H9 (cell line): Measurements from ENCODE around the gene PRKAG1. TPM values are rescaled to one million over a fixed set of nuclear protein-coding genes. Genes with fewer than 3 reads are reported as not detected.

Experiments used
- DNase-seq: peaks from one replicate; pipeline ENCODE4 v3.0.0-alpha.2; 2017
- H2AFZ ChIP-seq: one replicate; pipeline ENCODE4 v1.6.1; 2013; ENCODE audit warnings: mild to moderate bottlenecking, low read length, control low read depth, moderate library complexity
- H2AK5ac ChIP-seq: 2 replicates; pipeline ENCODE4 v1.6.1; 2013; ENCODE audit warnings: low read length, control low read depth, mixed read lengths; ENCODE audit not compliant: insufficient read length
- H2BK120ac ChIP-seq: one replicate; pipeline ENCODE4 v1.6.1; 2013; ENCODE audit warnings: low read depth, mild to moderate bottlenecking, low read length, control low read depth, inconsistent platforms; ENCODE audit not compliant: poor library complexity, severe bottlenecking
- H2BK12ac ChIP-seq: 2 replicates; pipeline ENCODE4 v1.6.1; 2013; ENCODE audit warnings: low read length, control low read depth, mixed read lengths, low read depth; ENCODE audit not compliant: insufficient read length
- H2BK15ac ChIP-seq: 2 replicates; pipeline ENCODE4 v1.6.1; 2013; ENCODE audit warnings: low read depth, low read length, control low read depth
- H2BK20ac ChIP-seq: one replicate; pipeline ENCODE4 v1.6.1; 2013; ENCODE audit warnings: low read depth, mild to moderate bottlenecking, low read length, control low read depth, inconsistent platforms; ENCODE audit not compliant: poor library complexity, severe bottlenecking
- H2BK5ac ChIP-seq: 2 replicates; pipeline ENCODE4 v1.6.1; 2013; ENCODE audit warnings: low read length, control low read depth, mixed read lengths; ENCODE audit not compliant: insufficient read length
- H3K14ac ChIP-seq: 2 replicates; pipeline ENCODE4 v1.6.1; 2013; ENCODE audit warnings: low read length, control low read depth; ENCODE audit not compliant: insufficient read depth
- H3K18ac ChIP-seq: 2 replicates; pipeline ENCODE4 v1.6.1; 2013; ENCODE audit warnings: low read depth, mild to moderate bottlenecking, mixed read lengths, low read length, control low read depth; ENCODE audit not compliant: insufficient read length
- H3K23ac ChIP-seq: 2 replicates; pipeline ENCODE4 v1.6.1; 2013; ENCODE audit warnings: low read length, control low read depth, mixed read lengths, low read depth; ENCODE audit not compliant: insufficient read length
- H3K23me2 ChIP-seq: 2 replicates; pipeline ENCODE4 v1.6.1; 2013; ENCODE audit warnings: low read depth, mild to moderate bottlenecking, mixed read lengths, low read length, control low read depth; ENCODE audit not compliant: insufficient read length, poor library complexity, severe bottlenecking
- H3K27ac ChIP-seq: 2 replicates; pipeline ENCODE4 v1.5.1; 2013; ENCODE audit warnings: low read length, control low read depth, mixed read lengths, low read depth; ENCODE audit not compliant: insufficient read length
- H3K27me3 ChIP-seq: 2 replicates; pipeline ENCODE4 v1.6.1; 2013; ENCODE audit warnings: low read length, control low read depth, inconsistent platforms; ENCODE audit not compliant: insufficient read depth
- H3K4ac ChIP-seq: 2 replicates; pipeline ENCODE4 v1.6.1; 2013; ENCODE audit warnings: low read depth, mild to moderate bottlenecking, control low read depth, inconsistent platforms, low read length, moderate library complexity
- H3K4me1 ChIP-seq: 2 replicates; pipeline ENCODE4 v1.6.1; 2013; ENCODE audit warnings: low read length, control low read depth, inconsistent platforms; ENCODE audit not compliant: insufficient read depth
- H3K4me2 ChIP-seq: 2 replicates; pipeline ENCODE4 v1.6.1; 2013; ENCODE audit warnings: low read length, control low read depth, mixed read lengths; ENCODE audit not compliant: insufficient read length, insufficient read depth
- H3K56ac ChIP-seq: 2 replicates; pipeline ENCODE4 v1.6.1; 2013; ENCODE audit warnings: low read depth, mild to moderate bottlenecking, mixed read lengths, low read length, control low read depth; ENCODE audit not compliant: insufficient read length
- H3K79me1 ChIP-seq: 2 replicates; pipeline ENCODE4 v1.6.1; 2013; ENCODE audit warnings: low read depth, mild to moderate bottlenecking, moderate library complexity, low read length, control low read depth, inconsistent platforms; ENCODE audit not compliant: insufficient read depth, poor library complexity, severe bottlenecking
- H3K79me2 ChIP-seq: 2 replicates; pipeline ENCODE4 v1.6.1; 2013; ENCODE audit warnings: low read length, control low read depth, inconsistent platforms; ENCODE audit not compliant: insufficient read depth
- H3K9ac ChIP-seq: 2 replicates; pipeline ENCODE4 v1.6.1; 2013; ENCODE audit warnings: low read length, control low read depth, mixed read lengths; ENCODE audit not compliant: insufficient read length; ENCODE audit errors: extremely low read depth
- H3K9me3 ChIP-seq: one replicate; pipeline ENCODE4 v1.6.1; 2013; ENCODE audit warnings: low read depth, low read length, inconsistent platforms; ENCODE audit not compliant: control insufficient read depth
- H3T11ph ChIP-seq: one replicate; pipeline ENCODE4 v1.6.1; 2013; ENCODE audit warnings: mild to moderate bottlenecking, low read length, control low read depth, inconsistent platforms
- H4K20me1 ChIP-seq: one replicate; pipeline ENCODE4 v1.6.1; 2013; ENCODE audit not compliant: control insufficient read depth, insufficient read length, insufficient read depth
- H4K5ac ChIP-seq: 2 replicates; pipeline ENCODE4 v1.6.1; 2013; ENCODE audit warnings: low read depth, mild to moderate bottlenecking, mixed read lengths, low read length, control low read depth; ENCODE audit not compliant: insufficient read length
- H4K8ac ChIP-seq: replicated peaks from 2 replicates; pipeline ENCODE4 v1.6.1; 2013; ENCODE audit warnings: low read length, control low read depth, mixed read lengths, low read depth; ENCODE audit not compliant: insufficient read length
- H4K91ac ChIP-seq: 2 replicates; pipeline ENCODE4 v1.6.1; 2013; ENCODE audit warnings: low read depth, mild to moderate bottlenecking, moderate library complexity, mixed read lengths, low read length, control low read depth; ENCODE audit not compliant: insufficient read length
- H3K27ac Mint-ChIP-seq, 3 experiments: 2 replicates in 2 of 3; 3 replicates in 1 of 3; pipeline ENCODE4 v1.8.0; 2020 to 2021; ENCODE audit warnings: mixed read lengths in 3 of 3, mild to moderate bottlenecking in 1 of 3, moderate library complexity in 1 of 3
- H3K27me3 Mint-ChIP-seq: 2 replicates; pipeline ENCODE4 v1.8.0; 2021; ENCODE audit warnings: low read depth, mild to moderate bottlenecking, moderate library complexity, mixed read lengths
- H3K36me3 Mint-ChIP-seq, 3 experiments: 2 replicates in 2 of 3; 3 replicates in 1 of 3; pipeline ENCODE4 v1.8.0; 2020 to 2021; ENCODE audit warnings: low read depth in 3 of 3, mixed read lengths in 3 of 3; ENCODE audit not compliant: insufficient read depth in 1 of 3
- H3K4me1 Mint-ChIP-seq, 2 experiments: 2 replicates each; pipeline ENCODE4 v1.8.0; 2020; ENCODE audit warnings: mixed read lengths in 2 of 2
- H3K4me3 Mint-ChIP-seq, 2 experiments: 2 replicates in 1 of 2; 3 replicates in 1 of 2; pipeline ENCODE4 v1.8.0; 2020 to 2021; ENCODE audit warnings: mild to moderate bottlenecking in 2 of 2, mixed read lengths in 2 of 2, moderate library complexity in 1 of 2
- H3K9me3 Mint-ChIP-seq, 2 experiments: 2 replicates in 1 of 2; 3 replicates in 1 of 2; pipeline ENCODE4 v1.8.0; 2020; ENCODE audit warnings: mild to moderate bottlenecking in 2 of 2, mixed read lengths in 2 of 2, moderate library complexity in 1 of 2
- CTCF ChIP-seq: fragments of 200-600 bp; sonication (generic); conservative IDR thresholded peaks from 3 replicates; pipeline ENCODE4 v1.8.0; 2021; ENCODE audit warnings: antibody characterized with exemption, mild to moderate bottlenecking
- WGBS: extraction: QIAGEN DNeasy Blood & Tissue Kit; methylation state at CpG from one replicate; pipeline ENCODE4 v1.1.7; 2013; ENCODE audit warnings: missing lambda C conversion rate, low lambda C conversion rate, mixed read lengths; ENCODE audit not compliant: insufficient read length; ENCODE audit errors: extremely low coverage; 5-methylcytosine and 5-hydroxymethylcytosine counted together
- total RNA-seq: library from RNA; stranded (reverse); gene quantifications from 2 replicates; pipeline ENCODE4 v1.2.1, GENCODE V29; 2021

Gene PRKAG1
- total RNA-seq, 1 experiment from 2014 or later, result 34.8 TPM

- H2AFZ ChIP-seq, result no peak overlapping the region
- H3K18ac ChIP-seq, result no peak overlapping the region
- no CpG with 5 or more reads among the region's 45 CpGs for WGBS
- no peak for TF ChIP-seq CTCF
- no peak overlapping the region for H3K27ac Mint-ChIP-seq
- no peak overlapping the region for H2BK20ac ChIP-seq
- H3T11ph ChIP-seq, result no peak overlapping the region
- peak overlapping the region; percentile 21 for H3K4me2 ChIP-seq
- H4K91ac ChIP-seq, result no peak overlapping the region
- no peak overlapping the region for H4K8ac ChIP-seq
- H3K9me3 ChIP-seq, result no peaks in the 10 kb centered on the region
- no peaks in the 10 kb centered on the region for H4K20me1 ChIP-seq
- no peak overlapping the region for H4K5ac ChIP-seq
- no peak overlapping the region for H3K14ac ChIP-seq
- H3K23me2 ChIP-seq, result peaks cover 15% of the 10 kb centered on the region
- H2BK5ac ChIP-seq, result no peak overlapping the region
- no peak overlapping the region for H3K56ac ChIP-seq
- DNase-seq, result no peak
- no peak overlapping the region for H3K4ac ChIP-seq
- no peak overlapping the region for H3K23ac ChIP-seq
- H2BK15ac ChIP-seq, result no peak overlapping the region
- no peaks in the 10 kb centered on the region; the same call in 1 of the 2 replicates for H3K4me1 ChIP-seq
- no peaks in the 10 kb centered on the region for H3K79me2 ChIP-seq
- H3K36me3 Mint-ChIP-seq, result no peaks in the 10 kb centered on the region; a peak in 1 of 7 replicates
- H3K9ac ChIP-seq, result no peak overlapping the region
- peaks cover 25 to 41% of the 10 kb centered on the region in 2 experiments for H3K4me1 Mint-ChIP-seq
- no peak overlapping the region for H2AK5ac ChIP-seq
- H3K27me3 Mint-ChIP-seq, result peaks cover 99% of the 10 kb centered on the region
- no peak overlapping the region for H3K27ac ChIP-seq
- H3K27me3 ChIP-seq, result peaks cover 90% of the 10 kb centered on the region
- H3K4me3 Mint-ChIP-seq, result peak overlapping the region; percentile 47 to 75
- no peak overlapping the region for H2BK12ac ChIP-seq
- no peaks in the 10 kb centered on the region for H3K79me1 ChIP-seq
- peaks cover 3 to 9% of the 10 kb centered on the region in 2 experiments; a peak in 4 of 5 replicates for H3K9me3 Mint-ChIP-seq
- no peak overlapping the region for H2BK120ac ChIP-seq
Observed at GRCh38 chr12:48978741-48979601, 39.6 kb downstream of the PRKAG1 start.
